ENCODE data around the gene PCYOX1L. TPM values are rescaled to one million over a fixed set of nuclear protein-coding genes. Genes with fewer than 3 reads are reported as not detected.
"Not testable (repeated sequence)": the region's sequence is repeated elsewhere in the genome, so short reads cannot be mapped to it uniquely, and the experiment has no call there.

PCYOX1L gene
- total RNA-seq, 1 experiment from 2014 or later = 29.9 TPM

- TF ChIP-seq CTCF (IDR thresholded peaks at IDR 0.05; ENCODE audit: unreplicated experiment) = no peak
- no peaks in the 10 kb centered on the region for H3K27me3 Mint-ChIP-seq (ENCODE audit: unreplicated experiment)
- CTCF ChIA-PET = interaction anchor here (0.6 kb wide), 1 partner anchor 35 kb away, joined by 4 read pairs; the partner anchor contains the start of gene PCYOX1L
- H3K4me3 Mint-ChIP-seq (ENCODE audit: low read depth, unreplicated experiment) = no peak overlapping the region
- H3K27ac Mint-ChIP-seq (ENCODE audit: unreplicated experiment) = no peak overlapping the region
- intact Hi-C loops (cut with micrococcal nuclease; ENCODE audit: unreplicated experiment) = no loop called here
- H3K36me3 Mint-ChIP-seq (ENCODE audit: insufficient read depth, unreplicated experiment) = no peaks in the 10 kb centered on the region
- BruUV-seq (replicated peaks) = no TSS peak
- DNase-seq = peak; percentile 14
- no peaks in the 10 kb centered on the region for H3K4me1 Mint-ChIP-seq (ENCODE audit: low read depth, unreplicated experiment)
- H3K9me3 Mint-ChIP-seq (ENCODE audit: low read depth, unreplicated experiment) = peaks cover 2% of the 10 kb centered on the region
These were observed 34.9 kb downstream of the PCYOX1L start for GRCh38 chr5:149392718-149393117.

- CTCF ChIA-PET; intact Hi-C loops (cut with micrococcal nuclease; ENCODE audit: unreplicated experiment); H3K9me3 Mint-ChIP-seq (ENCODE audit: low read depth, unreplicated experiment); H3K4me3 Mint-ChIP-seq (ENCODE audit: low read depth, unreplicated experiment); H3K4me1 Mint-ChIP-seq (ENCODE audit: low read depth, unreplicated experiment); H3K27ac Mint-ChIP-seq (ENCODE audit: unreplicated experiment); DNase-seq; H3K27me3 Mint-ChIP-seq (ENCODE audit: unreplicated experiment); BruUV-seq (replicated peaks); H3K36me3 Mint-ChIP-seq (ENCODE audit: insufficient read depth, unreplicated experiment): not testable (repeated sequence)
These were observed 37.1 kb downstream of the PCYOX1L start for GRCh38 chr5:149394996-149395395.

GRCh38 chr5:149397530-149397929 lies 39.7 kb downstream of the PCYOX1L start:
- no peak for TF ChIP-seq CTCF (IDR thresholded peaks at IDR 0.05; ENCODE audit: unreplicated experiment)
- CTCF ChIA-PET = no interaction called here
- BruUV-seq (replicated peaks) = no TSS peak
- Mint-ChIP-seq H3K9me3 (ENCODE audit: low read depth, unreplicated experiment) (no peaks in the 10 kb centered on the region), H3K36me3 (ENCODE audit: insufficient read depth, unreplicated experiment) (no peaks in the 10 kb centered on the region), H3K27me3 (ENCODE audit: unreplicated experiment) (no peaks in the 10 kb centered on the region), H3K4me1 (ENCODE audit: low read depth, unreplicated experiment) (no peaks in the 10 kb centered on the region), H3K27ac (ENCODE audit: unreplicated experiment) (no peak overlapping the region), H3K4me3 (ENCODE audit: low read depth, unreplicated experiment) (no peak overlapping the region)
- intact Hi-C loops (cut with micrococcal nuclease; ENCODE audit: unreplicated experiment) = no loop called here
- DNase-seq = no peak

GRCh38 chr5:149398747-149399266 lies 41.0 kb downstream of the PCYOX1L start:
- H3K27ac Mint-ChIP-seq (ENCODE audit: unreplicated experiment); CTCF ChIA-PET; H3K4me3 Mint-ChIP-seq (ENCODE audit: low read depth, unreplicated experiment); H3K9me3 Mint-ChIP-seq (ENCODE audit: low read depth, unreplicated experiment); intact Hi-C loops (cut with micrococcal nuclease; ENCODE audit: unreplicated experiment); DNase-seq; H3K36me3 Mint-ChIP-seq (ENCODE audit: insufficient read depth, unreplicated experiment); H3K4me1 Mint-ChIP-seq (ENCODE audit: low read depth, unreplicated experiment); H3K27me3 Mint-ChIP-seq (ENCODE audit: unreplicated experiment); BruUV-seq (replicated peaks): not testable (repeated sequence)

- no peak overlapping the region for H3K27ac Mint-ChIP-seq (ENCODE audit: unreplicated experiment)
- no peaks in the 10 kb centered on the region for H3K36me3 Mint-ChIP-seq (ENCODE audit: insufficient read depth, unreplicated experiment)
- no peaks in the 10 kb centered on the region for H3K9me3 Mint-ChIP-seq (ENCODE audit: low read depth, unreplicated experiment)
- peaks cover 10% of the 10 kb centered on the region for H3K4me1 Mint-ChIP-seq (ENCODE audit: low read depth, unreplicated experiment)
- CTCF ChIA-PET = no interaction called here
- no peak for DNase-seq
- BruUV-seq (replicated peaks) = no TSS peak
- intact Hi-C loops (cut with micrococcal nuclease; ENCODE audit: unreplicated experiment) = no loop called here
- H3K4me3 Mint-ChIP-seq (ENCODE audit: low read depth, unreplicated experiment) = no peak overlapping the region
- no peak for TF ChIP-seq CTCF (IDR thresholded peaks at IDR 0.05; ENCODE audit: unreplicated experiment)
- H3K27me3 Mint-ChIP-seq (ENCODE audit: unreplicated experiment) = no peaks in the 10 kb centered on the region
These were observed 41.9 kb downstream of the PCYOX1L start for GRCh38 chr5:149399775-149400174.

All from Calu3 (cell line).